ENCODE data around the gene KRTAP5-5.
"Not testable (repeated sequence)": the region's sequence is repeated elsewhere in the genome, so short reads cannot be mapped to it uniquely, and the experiment has no call there.

Gene KRTAP5-5

GRCh38 chr11:1660111-1660867, 30.7 kb downstream of the KRTAP5-5 start:
- no peak for DNase-seq

GRCh38 chr11:1661454-1662269, 32.1 kb downstream of the KRTAP5-5 start:
- DNase-seq, result not testable (repeated sequence)

GRCh38 chr11:1662699-1663283, 33.2 kb downstream of the KRTAP5-5 start:
- not testable (repeated sequence) for DNase-seq

- DNase-seq, result no peak
Observed at GRCh38 chr11:1665313-1665712, 35.7 kb downstream of the KRTAP5-5 start.

- DNase-seq, result no peak
Observed at GRCh38 chr11:1667121-1667850, 37.7 kb downstream of the KRTAP5-5 start.

- DNase-seq, result no peak
Observed at GRCh38 chr11:1667906-1668305, 38.3 kb downstream of the KRTAP5-5 start.

- no peak for DNase-seq
Observed at GRCh38 chr11:1668911-1669473, 39.4 kb downstream of the KRTAP5-5 start.

- no peak for DNase-seq
Observed at GRCh38 chr11:1669546-1670218, 40.1 kb downstream of the KRTAP5-5 start.

GRCh38 chr11:1670457-1670856, 40.9 kb downstream of the KRTAP5-5 start:
- DNase-seq, result not testable (repeated sequence)

- no peak for DNase-seq
Observed at GRCh38 chr11:1670905-1671371, 41.4 kb downstream of the KRTAP5-5 start.

GRCh38 chr11:1671658-1672057, 42.1 kb downstream of the KRTAP5-5 start:
- no peak for DNase-seq

GRCh38 chr11:1672613-1673350, 43.2 kb downstream of the KRTAP5-5 start:
- no peak for DNase-seq

GRCh38 chr11:1673446-1674172, 44.0 kb downstream of the KRTAP5-5 start:
- DNase-seq, result no peak

GRCh38 chr11:1674173-1675131, 44.9 kb downstream of the KRTAP5-5 start:
- no peak for DNase-seq

- no peak for DNase-seq
Observed at GRCh38 chr11:1675536-1676228, 46.1 kb downstream of the KRTAP5-5 start.

GRCh38 chr11:1676229-1676740, 46.7 kb downstream of the KRTAP5-5 start:
- DNase-seq, result no peak

- DNase-seq, result no peak
Observed at GRCh38 chr11:1679881-1680280, 50.3 kb downstream of the KRTAP5-5 start.
